Fibroblast of lung (primary cell): ENCODE results near the gene MTIF3. TPM values are rescaled to one million over a fixed set of nuclear protein-coding genes. Genes with fewer than 3 reads are reported as not detected.

Experiments
- DNase-seq, 2 donors: peaks; one replicate each; pipeline versions ENCODE4 v3.0.0 to v3.0.0-alpha.2; 2010; ENCODE audit warnings: low read depth in 2 of 2
- H2AFZ ChIP-seq: 2 replicates; pipeline ENCODE4 v1.5.1; 2012; ENCODE audit warnings: low read length, control low read depth, inconsistent platforms
- H3K27ac ChIP-seq: 2 replicates; pipeline ENCODE4 v1.5.1; 2011; ENCODE audit warnings: low read length, control low read depth; ENCODE audit not compliant: insufficient read depth
- H3K27me3 ChIP-seq: 2 replicates; pipeline ENCODE4 v1.5.1; 2011; ENCODE audit warnings: mild to moderate bottlenecking, low read length; ENCODE audit not compliant: control insufficient read depth, insufficient read depth
- H3K36me3 ChIP-seq: 2 replicates; pipeline ENCODE4 v1.5.1; 2011; ENCODE audit warnings: low read length; ENCODE audit not compliant: control insufficient read depth, insufficient read depth
- H3K4me1 ChIP-seq: 2 replicates; pipeline ENCODE4 v1.5.1; 2011; ENCODE audit warnings: low read length; ENCODE audit not compliant: control insufficient read depth, insufficient read depth; ENCODE audit errors: extremely low read depth
- H3K4me2 ChIP-seq: 2 replicates; pipeline ENCODE4 v1.5.1; 2011; ENCODE audit warnings: low read length, control low read depth; ENCODE audit not compliant: insufficient read depth; ENCODE audit errors: extremely low read depth
- H3K4me3 ChIP-seq, 4 experiments: fragments of 200-600 bp in 1 of 4; sonication (generic) in 1 of 4; replicated peaks in 1 of 4; 2 replicates each; pipeline ENCODE4 v1.5.1; 2011 to 2016; ENCODE audit warnings: low read length in 4 of 4, low read depth in 3 of 4, mild to moderate bottlenecking in 3 of 4, control low read depth in 2 of 4, inconsistent platforms in 1 of 4, mixed read lengths in 1 of 4; ENCODE audit not compliant: insufficient read depth in 1 of 4; ENCODE audit errors: control extremely low read depth in 1 of 4
- H3K79me2 ChIP-seq: 2 replicates; pipeline ENCODE4 v1.5.1; 2012; ENCODE audit warnings: mild to moderate bottlenecking, low read length, inconsistent platforms; ENCODE audit not compliant: control insufficient read depth, insufficient read depth
- H3K9ac ChIP-seq: 2 replicates; pipeline ENCODE4 v1.5.1; 2011; ENCODE audit warnings: mild to moderate bottlenecking, low read length, control low read depth; ENCODE audit not compliant: insufficient read depth
- H3K9me3 ChIP-seq: 2 replicates; pipeline ENCODE4 v1.5.1; 2012; ENCODE audit warnings: low read depth, low read length; ENCODE audit not compliant: control insufficient read depth, insufficient read depth
- H4K20me1 ChIP-seq: 2 replicates; pipeline ENCODE4 v1.5.1; 2011; ENCODE audit warnings: low read length; ENCODE audit not compliant: control insufficient read depth, insufficient read depth; ENCODE audit errors: extremely low read depth
- EZH2 ChIP-seq: IDR thresholded peaks from 2 replicates; pipeline ENCODE4 v1.5.1; 2012; ENCODE audit warnings: low read length, control low read depth, mild to moderate bottlenecking; ENCODE audit errors: missing control alignments
- polyA plus RNA-seq, 2 donors: library from polyadenylated mRNA; depleted of rRNA in 1 of 2; stranded (reverse) in 1 of 2; unstranded in 1 of 2; fragments of >200 nt; gene quantifications; 2 replicates each; pipeline ENCODE4 v1.2.1, GENCODE V29; 2011 to 2012; ENCODE audit warnings: missing spikeins in 1 of 2
- total RNA-seq: library from RNA; depleted of rRNA; stranded (reverse); fragments of >200 nt; gene quantifications from 2 replicates; pipeline ENCODE4 v1.2.1, GENCODE V29; 2014
- TF ChIP-seq, protein P1 (sequence below), 2 donors: IDR thresholded peaks in 1 of 2; conservative IDR thresholded peaks in 1 of 2; 1 replicate in 1 of 2; 2 replicates in 1 of 2; pipeline ENCODE4 v1.5.1; 2011 to 2012; ENCODE audit warnings: low read length in 2 of 2, control low read depth in 1 of 2, inconsistent platforms in 1 of 2, low read depth in 1 of 2, mild to moderate bottlenecking in 1 of 2

The MTIF3 gene
- total and polyA plus RNA-seq, 2 donors (not counting 1 experiment from before 2014, with no cell fraction given), result 90.0 to 92.3 TPM

DNA sequence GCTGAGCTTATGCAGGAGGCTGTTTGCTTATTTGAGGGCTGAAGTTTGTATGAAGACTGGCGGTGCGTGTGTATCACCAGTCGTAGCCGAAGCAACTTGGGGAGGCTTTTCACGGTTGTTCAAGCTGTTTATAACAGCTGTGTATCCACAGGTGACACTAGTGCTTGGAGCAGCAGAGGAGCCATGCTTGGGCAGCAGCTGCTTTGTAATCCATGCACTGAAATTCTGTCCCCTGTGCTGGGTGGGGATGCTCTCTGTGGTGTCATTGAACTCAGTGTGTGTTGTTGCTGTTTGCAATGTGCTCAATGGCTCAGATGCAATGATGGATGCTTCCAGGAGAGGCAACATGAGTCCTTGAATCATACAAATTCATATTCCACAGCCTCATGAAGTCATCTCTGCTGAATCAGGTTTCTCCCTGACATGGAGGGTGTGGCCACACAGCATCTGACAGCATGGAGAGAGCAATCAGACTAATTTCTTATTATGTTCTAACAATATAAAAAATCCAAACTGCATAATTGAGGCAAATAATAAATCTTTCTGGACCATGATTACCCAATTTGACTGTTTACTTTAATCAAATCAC is 44.7 kb downstream of the MTIF3 start:
- TF ChIP-seq, protein P1, sequence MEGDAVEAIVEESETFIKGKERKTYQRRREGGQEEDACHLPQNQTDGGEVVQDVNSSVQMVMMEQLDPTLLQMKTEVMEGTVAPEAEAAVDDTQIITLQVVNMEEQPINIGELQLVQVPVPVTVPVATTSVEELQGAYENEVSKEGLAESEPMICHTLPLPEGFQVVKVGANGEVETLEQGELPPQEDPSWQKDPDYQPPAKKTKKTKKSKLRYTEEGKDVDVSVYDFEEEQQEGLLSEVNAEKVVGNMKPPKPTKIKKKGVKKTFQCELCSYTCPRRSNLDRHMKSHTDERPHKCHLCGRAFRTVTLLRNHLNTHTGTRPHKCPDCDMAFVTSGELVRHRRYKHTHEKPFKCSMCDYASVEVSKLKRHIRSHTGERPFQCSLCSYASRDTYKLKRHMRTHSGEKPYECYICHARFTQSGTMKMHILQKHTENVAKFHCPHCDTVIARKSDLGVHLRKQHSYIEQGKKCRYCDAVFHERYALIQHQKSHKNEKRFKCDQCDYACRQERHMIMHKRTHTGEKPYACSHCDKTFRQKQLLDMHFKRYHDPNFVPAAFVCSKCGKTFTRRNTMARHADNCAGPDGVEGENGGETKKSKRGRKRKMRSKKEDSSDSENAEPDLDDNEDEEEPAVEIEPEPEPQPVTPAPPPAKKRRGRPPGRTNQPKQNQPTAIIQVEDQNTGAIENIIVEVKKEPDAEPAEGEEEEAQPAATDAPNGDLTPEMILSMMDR (conservative IDR thresholded peaks at IDR 0.05 in 1 of 2, IDR thresholded peaks at IDR 0.05 in 1 of 2; ENCODE audit: low read depth in 1 of 2, low read length in 2 of 2), result no peak
- no peak for TF ChIP-seq EZH2
- H4K20me1 ChIP-seq, result no peaks in the 10 kb centered on the region
- no peaks in the 10 kb centered on the region for H3K9me3 ChIP-seq
- no peak overlapping the region for H2AFZ ChIP-seq
- peaks cover 8% of the 10 kb centered on the region for H3K27me3 ChIP-seq
- no peak overlapping the region for H3K27ac ChIP-seq
- no peaks in the 10 kb centered on the region for H3K79me2 ChIP-seq
- H3K4me2 ChIP-seq, result no peak overlapping the region
- no peaks in the 10 kb centered on the region for H3K4me1 ChIP-seq
- DNase-seq, result no peak
- H3K36me3 ChIP-seq, result no peaks in the 10 kb centered on the region
- H3K9ac ChIP-seq, result no peak overlapping the region
- no peak overlapping the region for H3K4me3 ChIP-seq

DNA sequence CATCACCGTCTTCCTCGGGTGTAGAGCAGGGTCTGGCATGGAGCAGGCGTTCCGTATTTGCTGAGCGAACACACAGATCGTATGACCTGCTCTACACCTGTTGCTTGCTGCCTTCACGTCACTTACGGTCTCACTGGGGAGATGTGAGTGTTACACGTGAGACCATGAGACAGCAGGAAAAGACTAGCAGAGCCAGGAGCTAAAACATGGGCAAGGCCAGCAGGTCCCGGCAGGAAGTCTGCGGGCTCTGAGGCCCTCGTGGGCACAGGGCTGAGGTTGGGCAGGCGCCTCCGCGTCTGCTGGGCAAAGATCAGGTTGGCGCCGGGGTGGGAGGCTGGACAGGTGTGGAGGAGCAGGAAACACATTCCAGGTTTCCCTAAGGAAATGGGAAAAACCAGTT is 45.7 kb downstream of the MTIF3 start:
- H3K4me3 ChIP-seq, result no peak overlapping the region
- DNase-seq, result no peak
- H3K9me3 ChIP-seq, result no peaks in the 10 kb centered on the region
- H3K27me3 ChIP-seq, result peaks cover 8% of the 10 kb centered on the region
- H3K79me2 ChIP-seq, result no peaks in the 10 kb centered on the region
- no peak overlapping the region for H3K27ac ChIP-seq
- TF ChIP-seq, protein P1 (conservative IDR thresholded peaks at IDR 0.05 in 1 of 2, IDR thresholded peaks at IDR 0.05 in 1 of 2; ENCODE audit: low read depth in 1 of 2, low read length in 2 of 2), result no peak
- no peak for TF ChIP-seq EZH2
- H2AFZ ChIP-seq, result no peak overlapping the region
- H3K36me3 ChIP-seq, result no peaks in the 10 kb centered on the region
- H4K20me1 ChIP-seq, result no peaks in the 10 kb centered on the region
- no peak overlapping the region for H3K9ac ChIP-seq
- H3K4me1 ChIP-seq, result no peaks in the 10 kb centered on the region
- no peak overlapping the region for H3K4me2 ChIP-seq

DNA sequence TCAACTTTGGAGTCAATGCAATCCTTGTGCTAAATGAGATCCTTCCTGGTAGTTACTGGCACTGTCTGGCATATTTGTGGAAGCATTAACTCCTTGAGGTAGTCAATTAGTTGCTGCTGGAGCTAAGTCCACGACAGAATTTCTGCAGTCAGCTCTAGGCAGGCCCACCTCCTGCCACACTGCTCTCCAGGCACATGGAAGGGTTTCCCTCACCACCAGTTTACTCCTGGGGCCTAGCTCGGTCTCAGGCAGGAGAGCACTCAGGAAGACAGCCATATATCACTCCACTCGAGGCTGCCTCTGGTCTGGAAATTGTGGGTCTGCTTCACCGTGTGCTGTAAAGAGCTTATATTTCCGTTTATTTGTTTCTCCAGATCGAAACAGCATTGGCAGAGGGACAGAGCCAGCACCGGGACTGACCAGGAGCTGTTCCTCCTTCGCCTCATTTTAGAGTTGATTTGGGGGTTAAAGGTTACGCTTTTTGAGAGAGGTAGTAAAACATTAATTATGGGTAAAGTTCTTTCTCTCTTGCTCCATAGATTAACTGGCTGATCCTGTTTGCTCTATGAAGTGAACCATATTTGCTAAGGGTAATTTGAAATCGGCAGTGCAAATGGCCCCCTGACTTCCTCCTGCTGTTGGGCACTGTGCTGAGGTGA is 46.5 kb downstream of the MTIF3 start:
- H3K79me2 ChIP-seq, result no peaks in the 10 kb centered on the region
- no peak for DNase-seq
- no peaks in the 10 kb centered on the region for H3K9me3 ChIP-seq
- H2AFZ ChIP-seq, result no peak overlapping the region
- H3K36me3 ChIP-seq, result no peaks in the 10 kb centered on the region
- TF ChIP-seq, protein P1 (conservative IDR thresholded peaks at IDR 0.05 in 1 of 2, IDR thresholded peaks at IDR 0.05 in 1 of 2; ENCODE audit: low read depth in 1 of 2, low read length in 2 of 2), result no peak
- no peak overlapping the region for H3K4me3 ChIP-seq
- no peak overlapping the region for H3K27ac ChIP-seq
- no peaks in the 10 kb centered on the region for H4K20me1 ChIP-seq
- no peak overlapping the region for H3K9ac ChIP-seq
- no peaks in the 10 kb centered on the region for H3K4me1 ChIP-seq
- H3K4me2 ChIP-seq, result peak overlapping the region; percentile 40
- peaks cover 6% of the 10 kb centered on the region for H3K27me3 ChIP-seq
